T47D (cell line): ENCODE data around the gene CNKSR2.

Experiments used
- DNase-seq, 2 experiments: peaks; one replicate each; pipeline versions ENCODE4 v3.0.0 to v3.0.0-alpha.2; 2011 to 2012; ENCODE audit warnings: low read depth in 1 of 2, low spot score in 1 of 2
- JUND ChIP-seq: IDR thresholded peaks from 2 replicates; pipeline ENCODE4 v1.6.1; 2012; ENCODE audit warnings: low read depth
- in situ Hi-C: cut with HindIII; loops from 2 replicates; pipeline ENCODE4 v1.10.0; 2016; ENCODE audit warnings: low sequenced_read_pairs, low pct_unique_long_range_greater_than_20kb

CNKSR2 gene

DNA sequence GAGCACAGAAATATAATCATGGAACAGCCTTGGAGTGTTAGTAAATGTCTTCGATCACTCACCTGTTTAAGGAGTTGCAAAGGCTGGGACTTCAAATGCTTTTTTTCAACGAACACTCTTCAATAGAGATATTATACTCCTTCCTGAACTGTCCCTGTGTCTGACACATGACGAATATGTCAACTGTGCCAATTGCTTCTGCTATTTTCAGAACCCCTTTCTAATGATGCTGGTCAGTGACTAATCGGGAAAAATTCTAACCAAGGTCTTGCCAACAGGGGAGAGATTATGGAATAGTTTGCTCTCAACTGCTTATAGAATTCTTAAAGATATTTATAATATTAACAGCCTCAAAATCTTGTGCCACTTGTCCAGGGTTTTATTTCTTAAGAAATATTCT lies 292.5 kb downstream of the CNKSR2 start:
- no peak for DNase-seq
- TF ChIP-seq JUND = no peak
- in situ Hi-C loops = no loop called here

DNA sequence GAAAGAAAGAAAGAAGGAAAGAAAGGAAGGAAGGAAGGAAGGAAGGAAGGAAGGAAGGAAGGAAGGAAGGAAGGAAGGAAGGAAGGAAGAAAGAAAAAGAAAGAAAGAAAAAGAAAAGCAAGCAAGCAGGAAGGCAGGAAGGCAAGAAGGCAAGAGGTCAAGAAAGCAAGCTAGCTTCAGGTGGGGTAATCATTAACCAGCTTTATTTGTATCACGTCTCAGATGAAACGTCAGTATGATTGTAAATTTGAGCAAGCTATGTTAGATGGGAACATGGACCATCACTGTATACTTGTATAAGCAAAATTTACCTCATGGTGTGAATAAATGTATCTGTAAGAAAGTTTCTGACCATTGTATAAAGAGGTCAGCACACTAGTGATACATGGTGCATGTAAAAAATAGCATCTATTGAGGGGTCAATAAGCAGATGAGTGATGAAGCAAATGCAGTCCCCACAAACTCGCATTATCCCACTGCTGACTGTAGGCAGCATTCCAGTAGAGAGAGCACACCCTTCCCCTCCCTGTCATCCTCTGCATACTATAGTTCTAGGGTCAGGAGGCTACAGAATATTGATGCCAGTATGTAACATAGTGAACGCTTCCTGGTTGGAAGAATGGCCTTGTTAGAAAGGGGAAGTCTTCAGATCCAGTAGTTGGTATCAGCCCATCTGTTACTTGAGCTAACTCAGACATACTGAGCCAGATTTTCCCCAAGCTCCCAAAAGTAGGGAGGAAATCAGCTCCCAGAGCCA lies 300.4 kb downstream of the CNKSR2 start:
- in situ Hi-C loops = no loop called here
- DNase-seq = no peak
- no peak for TF ChIP-seq JUND

DNA sequence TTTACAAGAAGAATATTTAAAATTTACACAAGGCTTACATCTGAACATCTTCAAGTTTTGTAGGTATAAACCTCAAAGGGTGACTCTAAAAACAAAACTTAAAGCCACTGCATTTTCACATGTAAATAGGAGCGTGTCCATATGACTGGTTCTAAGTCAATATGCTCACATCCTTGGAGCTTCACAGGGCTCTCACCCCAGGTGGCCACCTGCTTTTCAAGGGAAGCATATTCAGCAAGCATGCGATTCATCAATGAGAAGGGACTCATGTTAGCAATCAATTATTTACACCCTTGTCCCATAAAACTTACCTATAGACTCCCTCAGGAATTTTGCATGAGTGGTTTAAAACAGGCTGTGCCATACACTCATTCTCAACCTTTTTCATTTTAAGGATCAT lies 301.7 kb downstream of the CNKSR2 start:
- no peak for DNase-seq
- TF ChIP-seq JUND = no peak
- in situ Hi-C loops = no loop called here

DNA sequence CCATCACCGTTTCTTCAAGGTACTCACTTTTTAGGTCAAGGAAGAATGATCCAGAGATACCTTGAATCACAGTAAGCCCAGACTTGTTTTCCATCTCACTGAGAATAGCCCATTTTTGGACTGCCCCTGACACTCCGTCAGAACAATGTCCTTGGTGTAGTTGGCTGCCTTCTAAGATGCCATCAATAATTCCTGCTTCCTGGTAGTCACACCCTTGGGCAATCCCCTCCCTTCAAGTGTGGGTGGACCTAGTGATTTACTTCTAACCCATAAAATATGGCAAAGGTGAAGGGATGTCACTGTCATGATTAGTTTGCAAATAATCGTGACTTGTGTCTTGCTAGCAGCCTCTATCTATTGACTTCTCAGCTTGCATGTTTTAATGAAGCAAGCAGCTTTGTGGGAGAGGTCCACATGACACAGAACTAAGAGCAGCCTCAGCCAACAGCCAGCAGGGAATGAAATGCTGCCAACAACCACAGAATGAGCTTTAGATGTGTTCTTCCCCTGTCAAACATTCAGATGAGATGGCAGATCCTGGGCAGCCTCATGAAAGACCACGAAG lies 303.9 kb downstream of the CNKSR2 start:
- TF ChIP-seq JUND = no peak
- no peak for DNase-seq

DNA sequence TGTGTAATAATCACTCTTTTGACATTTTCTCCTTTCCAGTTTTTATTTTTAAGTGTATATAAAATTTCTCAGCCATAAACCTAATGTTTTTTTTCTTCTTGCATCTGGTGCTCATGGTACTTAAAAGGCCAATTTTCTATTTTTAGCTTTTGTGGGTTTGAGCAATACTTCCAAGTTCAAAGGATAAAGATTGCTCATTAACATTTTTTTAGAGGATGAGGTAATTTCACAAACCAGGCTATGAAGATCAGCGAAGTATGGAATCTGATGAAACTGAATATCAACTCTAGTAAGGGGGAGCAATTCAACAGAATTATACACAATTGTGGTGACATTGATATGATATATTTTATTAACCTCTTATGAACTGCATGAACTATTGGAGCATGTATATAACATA lies 309.7 kb downstream of the CNKSR2 start:
- in situ Hi-C loops = no loop called here
- DNase-seq = no peak
- TF ChIP-seq JUND = no peak

More for the DNA sequence above, 303.9 kb downstream of the CNKSR2 start:
- in situ Hi-C loops = no loop called here

DNA sequence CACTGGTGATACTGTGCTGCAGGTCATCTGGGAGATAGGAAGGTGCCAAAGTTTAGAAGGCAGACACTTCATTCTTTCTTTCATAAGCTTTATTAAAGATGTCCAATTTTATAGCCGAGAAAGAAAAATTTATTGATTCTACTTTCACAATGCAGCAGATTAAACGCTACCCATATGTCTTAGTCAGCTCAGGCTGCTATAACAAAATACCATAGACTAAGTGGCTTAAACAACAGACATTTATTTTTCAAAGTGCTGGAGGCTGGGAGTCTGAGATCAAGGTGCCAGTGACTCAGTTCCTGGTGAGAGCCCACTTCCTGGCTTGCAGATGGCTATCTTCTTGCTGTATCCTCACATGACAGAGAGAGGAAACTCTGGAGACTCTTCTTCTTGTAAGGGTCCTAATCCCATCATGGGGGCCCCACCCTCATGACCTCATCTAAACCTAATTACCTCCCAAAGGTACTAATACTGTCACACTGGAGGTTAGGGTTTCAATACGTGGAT lies 317.3 kb downstream of the CNKSR2 start:
- DNase-seq = no peak
- in situ Hi-C loops = no loop called here
- TF ChIP-seq JUND = no peak

- no peak for TF ChIP-seq JUND
- no peak for DNase-seq
- in situ Hi-C loops = no loop called here
Observed at GRCh38 chrX:21698272-21698671, 324.1 kb downstream of the CNKSR2 start.

GRCh38 chrX:21699136-21699535 lies 324.9 kb downstream of the CNKSR2 start:
- no peak for TF ChIP-seq JUND
- no peak for DNase-seq
- in situ Hi-C loops = no loop called here

DNA sequence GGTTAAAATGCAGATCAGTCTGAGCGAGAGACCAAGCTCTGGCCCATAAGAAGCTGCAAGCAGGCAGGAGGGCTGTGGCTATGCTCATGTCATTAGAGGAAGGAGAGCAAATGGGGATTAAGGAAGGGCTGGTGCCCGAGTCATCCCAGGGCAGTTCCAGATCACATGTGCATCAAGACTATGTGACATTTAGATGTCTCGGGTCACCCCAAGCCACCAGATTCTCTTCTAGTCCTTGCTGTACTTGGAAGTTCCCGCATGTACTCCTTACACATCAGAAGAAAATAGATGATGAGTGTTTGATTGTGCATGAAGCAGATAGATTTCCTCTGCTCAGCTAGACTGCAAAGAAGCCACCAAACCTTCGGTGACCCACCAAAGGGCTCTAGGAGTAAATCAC lies 326.1 kb downstream of the CNKSR2 start:
- DNase-seq = no peak
- no peak for TF ChIP-seq JUND
- in situ Hi-C loops = no loop called here

DNA sequence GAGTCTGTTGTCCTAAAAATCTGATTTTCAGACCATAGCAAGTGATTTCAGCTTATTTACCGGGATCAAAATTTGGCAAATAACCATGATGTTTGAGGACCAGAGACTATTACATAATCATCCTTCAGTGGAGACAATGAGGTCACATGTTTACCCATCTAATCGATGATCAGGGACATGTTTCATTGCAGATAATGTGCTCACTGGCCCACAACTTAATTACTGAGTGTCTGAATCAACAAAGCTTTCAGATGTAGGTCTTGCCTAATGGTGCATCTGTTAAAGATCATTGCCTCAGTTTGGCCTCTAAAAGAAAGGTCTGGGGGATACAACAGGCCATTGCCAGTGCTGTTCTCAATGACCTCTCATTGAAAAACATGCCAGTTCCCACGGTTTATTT lies 326.7 kb downstream of the CNKSR2 start:
- no peak for DNase-seq
- in situ Hi-C loops = no loop called here
- no peak for TF ChIP-seq JUND

DNA sequence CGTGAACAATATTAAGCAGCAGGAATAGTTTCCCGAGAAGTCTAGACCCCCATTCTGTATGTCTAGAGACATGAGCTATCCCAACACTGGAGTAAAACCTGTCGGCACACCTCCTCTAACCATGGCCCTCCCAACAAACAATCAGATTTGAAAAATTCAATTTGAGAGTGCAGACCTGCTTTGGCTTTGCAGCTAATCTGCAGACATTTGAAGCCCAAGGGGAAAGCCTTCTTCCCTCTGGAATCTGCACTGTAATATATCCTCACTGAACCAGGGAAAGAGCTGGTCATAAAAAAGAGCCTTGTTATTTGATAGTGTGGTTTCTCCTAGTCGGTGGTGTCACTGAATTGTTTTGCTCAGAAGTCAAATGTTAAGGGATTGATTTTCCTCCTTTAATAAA lies 328.5 kb downstream of the CNKSR2 start:
- no peak for TF ChIP-seq JUND
- in situ Hi-C loops = no loop called here
- DNase-seq = no peak
